Peyer's patch (tissue), 4 donors: ENCODE results near the gene AGBL4.

Source experiments
- CTCF ChIP-seq, 6 experiments: fragments of 450-650 bp in 4 of 6; fragments of 200-600 bp in 2 of 6; sonication (generic) in 1 of 6; IDR thresholded peaks; one replicate each; pipeline ENCODE4 v1.5.1; 2017 to 2019; ENCODE audit warnings: antibody characterized with exemption in 6 of 6, mild to moderate bottlenecking in 3 of 6, moderate library complexity in 1 of 6
- POLR2A ChIP-seq, 2 donors: fragments of 450-650 bp; IDR thresholded peaks; one replicate each; pipeline ENCODE4 v1.5.1; 2017; ENCODE audit warnings: antibody characterized with exemption in 2 of 2, mild to moderate bottlenecking in 2 of 2, moderate library complexity in 2 of 2

DNA sequence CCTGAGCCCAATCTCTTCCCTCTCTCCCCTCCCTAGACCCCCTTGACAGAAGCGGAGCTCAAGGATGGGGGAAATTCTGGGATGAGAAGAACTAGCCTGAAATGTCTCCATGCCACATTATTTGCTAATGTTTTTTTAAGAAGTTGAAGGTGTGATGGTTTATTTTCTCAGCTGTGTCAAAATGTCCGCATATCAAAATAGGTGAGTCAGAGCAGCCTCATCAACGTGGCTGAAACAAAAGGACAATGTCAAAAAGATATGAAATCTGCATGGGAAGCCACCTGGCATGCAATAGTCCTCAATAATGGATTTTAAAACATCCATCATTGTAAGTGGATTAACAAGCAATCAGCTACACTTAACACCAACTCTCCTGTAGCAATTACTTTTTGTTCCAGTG, 1348.5 kb downstream of the AGBL4 start:
- TF ChIP-seq CTCF (IDR thresholded peaks at IDR 0.05) (no peak), POLR2A (IDR thresholded peaks at IDR 0.05) (no peak)
